Measurements from ENCODE around the gene SLC5A12.

- TF ChIP-seq POLR2AphosphoS5 (IDR thresholded peaks at IDR 0.05; ENCODE audit: low read depth, low read length) (no peak), CTCF (IDR thresholded peaks at IDR 0.05) (no peak)
Measured at GRCh38 chr11:26764825-26765224, 43.0 kb upstream of the SLC5A12 start.
